Measurements from ENCODE around the gene TBC1D22A.

TBC1D22A gene

GRCh38 chr22:47195484-47196165 is 433.2 kb downstream of the TBC1D22A start:
- no peak for DNase-seq (ENCODE audit: low read depth in 3 of 3, low spot score in 1 of 3)

- no peak for DNase-seq (ENCODE audit: low read depth in 3 of 3, low spot score in 1 of 3)
These were observed 433.9 kb downstream of the TBC1D22A start for GRCh38 chr22:47196166-47196849.

GRCh38 chr22:47196881-47197772 is 434.7 kb downstream of the TBC1D22A start:
- no peak for DNase-seq (ENCODE audit: low read depth in 3 of 3, low spot score in 1 of 3)

GRCh38 chr22:47197773-47198500 is 435.5 kb downstream of the TBC1D22A start:
- DNase-seq (ENCODE audit: low read depth in 3 of 3, low spot score in 1 of 3) = no peak

GRCh38 chr22:47198801-47199251 is 436.4 kb downstream of the TBC1D22A start:
- DNase-seq (ENCODE audit: low read depth in 3 of 3, low spot score in 1 of 3) = no peak

- DNase-seq (ENCODE audit: low read depth in 3 of 3, low spot score in 1 of 3) = no peak
These were observed 437.0 kb downstream of the TBC1D22A start for GRCh38 chr22:47199261-47199978.

GRCh38 chr22:47199979-47200272 is 437.5 kb downstream of the TBC1D22A start:
- no peak for DNase-seq (ENCODE audit: low read depth in 3 of 3, low spot score in 1 of 3)

- no peak for DNase-seq (ENCODE audit: low read depth in 3 of 3, low spot score in 1 of 3)
These were observed 438.0 kb downstream of the TBC1D22A start for GRCh38 chr22:47200273-47201051.

GRCh38 chr22:47201186-47201995 is 438.9 kb downstream of the TBC1D22A start:
- no peak for DNase-seq (ENCODE audit: low read depth in 3 of 3, low spot score in 1 of 3)

GRCh38 chr22:47201996-47202818 is 439.8 kb downstream of the TBC1D22A start:
- no peak for DNase-seq (ENCODE audit: low read depth in 3 of 3, low spot score in 1 of 3)

- no peak for DNase-seq (ENCODE audit: low read depth in 3 of 3, low spot score in 1 of 3)
These were observed 440.5 kb downstream of the TBC1D22A start for GRCh38 chr22:47202819-47203553.

- no peak for DNase-seq (ENCODE audit: low read depth in 3 of 3, low spot score in 1 of 3)
These were observed 441.1 kb downstream of the TBC1D22A start for GRCh38 chr22:47203554-47203991.

GRCh38 chr22:47204002-47204979 is 441.8 kb downstream of the TBC1D22A start:
- DNase-seq (ENCODE audit: low read depth in 3 of 3, low spot score in 1 of 3) = no peak

- no peak for DNase-seq (ENCODE audit: low read depth in 3 of 3, low spot score in 1 of 3)
These were observed 442.6 kb downstream of the TBC1D22A start for GRCh38 chr22:47205081-47205491.

GRCh38 chr22:47205554-47205953 is 443.1 kb downstream of the TBC1D22A start:
- no peak for DNase-seq (ENCODE audit: low read depth in 3 of 3, low spot score in 1 of 3)

GRCh38 chr22:47206164-47206563 is 443.7 kb downstream of the TBC1D22A start:
- DNase-seq (ENCODE audit: low read depth in 3 of 3, low spot score in 1 of 3) = no peak
